BLaER1 treated with 17β-estradiol and CSF1 and Interleukin-3, amounts not matched to agents 10 nM and 100 nM (cell line): ENCODE measurements around the gene GGTLC1.
"Not testable (repeated sequence)": the region's sequence is repeated elsewhere in the genome, so short reads cannot be mapped to it uniquely, and the experiment has no call there.

Experiments used
- H3K27ac ChIP-seq, 11 experiments: shearing (Covaris generic); formaldehyde crosslinking; 2 replicates each; pipeline ENCODE4 v1.8.1; 2022
- H3K27me3 ChIP-seq, 11 experiments: shearing (Covaris generic); formaldehyde crosslinking; 2 replicates each; pipeline ENCODE4 v1.8.1; 2022
- H3K36me3 ChIP-seq, 11 experiments: shearing (Covaris generic); formaldehyde crosslinking; 2 replicates each; pipeline ENCODE4 v1.8.1; 2022
- H3K4me1 ChIP-seq, 10 experiments: shearing (Covaris generic); formaldehyde crosslinking; 2 replicates each; pipeline ENCODE4 v1.8.1; 2022
- H3K4me2 ChIP-seq, 11 experiments: shearing (Covaris generic); formaldehyde crosslinking; 2 replicates each; pipeline ENCODE4 v1.8.1; 2022
- H3K4me3 ChIP-seq, 10 experiments: shearing (Covaris generic); formaldehyde crosslinking; 2 replicates each; pipeline ENCODE4 v1.8.1; 2022
- H3K9ac ChIP-seq, 11 experiments: shearing (Covaris generic); formaldehyde crosslinking; 2 replicates each; pipeline ENCODE4 v1.8.1; 2022
- H3K9me3 ChIP-seq, 11 experiments: shearing (Covaris generic); formaldehyde crosslinking; replicated peaks in 1 of 11; 2 replicates each; pipeline ENCODE4 v1.8.1; 2022
- H4K20me1 ChIP-seq, 11 experiments: shearing (Covaris generic); formaldehyde crosslinking; 2 replicates each; pipeline ENCODE4 v1.8.1; 2022
- Cebpa-rat ChIP-seq, 11 experiments: shearing (Covaris generic); IDR thresholded peaks; 2 replicates each; pipeline ENCODE4 v1.8.1; 2022

GGTLC1 gene

GRCh38 chr20:23998844-23999243 is 10.3 kb upstream of the GGTLC1 start:
- H3K9me3 ChIP-seq = no peaks in the 10 kb centered on the region

DNA sequence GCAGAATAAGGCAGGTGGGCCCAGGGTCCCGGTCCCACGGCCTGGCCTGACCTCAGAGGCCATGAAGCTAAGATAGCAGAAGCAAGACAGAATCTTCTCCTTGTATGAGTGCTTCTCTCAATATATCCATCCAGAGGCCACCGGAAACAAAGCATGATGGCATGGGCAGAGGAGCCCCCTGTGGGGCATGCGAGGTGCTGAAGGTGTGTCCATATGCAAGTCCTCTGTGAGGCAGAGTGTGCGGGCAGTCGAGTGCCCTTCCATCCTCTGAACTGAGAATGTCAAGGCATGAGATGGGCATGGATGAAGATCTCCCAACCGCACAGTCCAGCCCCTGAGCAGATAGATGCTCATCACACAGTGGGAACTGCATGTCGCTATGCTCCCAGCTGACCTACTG is 9.8 kb upstream of the GGTLC1 start:
- H3K9ac ChIP-seq = no peak overlapping the region
- no peak overlapping the region for H3K4me2 ChIP-seq
- no peak overlapping the region for H3K27ac ChIP-seq
- no peaks in the 10 kb centered on the region for H3K27me3 ChIP-seq
- H3K36me3 ChIP-seq = no peaks in the 10 kb centered on the region
- no peaks in the 10 kb centered on the region for H3K9me3 ChIP-seq
- peaks cover 0 to 19% (median 10%) of the 10 kb centered on the region in 10 experiments; a peak in 11 of 20 replicates for H3K4me1 ChIP-seq
- H3K4me3 ChIP-seq = no peak overlapping the region
- no peak for TF ChIP-seq Cebpa-rat (IDR thresholded peaks at IDR 0.05)
- no peaks in the 10 kb centered on the region; a peak in 1 of 22 replicates for H4K20me1 ChIP-seq

More at GRCh38 chr20:23998844-23999243, 10.3 kb upstream of the GGTLC1 start:
- Histone ChIP-seq H4K20me1 (no peaks in the 10 kb centered on the region), H3K9ac (no peak overlapping the region), H3K27ac (no peak overlapping the region), H3K4me1 (peaks cover 0 to 19% (median 10%) of the 10 kb centered on the region in 10 experiments; a peak in 11 of 20 replicates), H3K4me2 (no peak overlapping the region), H3K27me3 (no peaks in the 10 kb centered on the region), H3K4me3 (no peak overlapping the region), H3K36me3 (no peaks in the 10 kb centered on the region)
- TF ChIP-seq Cebpa-rat (IDR thresholded peaks at IDR 0.05) = no peak

- Histone ChIP-seq H3K4me2 (no peak overlapping the region), H3K36me3 (no peaks in the 10 kb centered on the region), H4K20me1 (no peaks in the 10 kb centered on the region; a peak in 1 of 22 replicates), H3K9ac (no peak overlapping the region), H3K4me1 (peaks cover 0 to 8% (median 0%) of the 10 kb centered on the region in 10 experiments; a peak in 5 of 20 replicates), H3K4me3 (no peak overlapping the region), H3K27ac (no peak overlapping the region), H3K27me3 (no peaks in the 10 kb centered on the region), H3K9me3 (no peaks in the 10 kb centered on the region)
- TF ChIP-seq Cebpa-rat (IDR thresholded peaks at IDR 0.05) = no peak
Measured at GRCh38 chr20:23995905-23996666, 7.5 kb upstream of the GGTLC1 start.

DNA sequence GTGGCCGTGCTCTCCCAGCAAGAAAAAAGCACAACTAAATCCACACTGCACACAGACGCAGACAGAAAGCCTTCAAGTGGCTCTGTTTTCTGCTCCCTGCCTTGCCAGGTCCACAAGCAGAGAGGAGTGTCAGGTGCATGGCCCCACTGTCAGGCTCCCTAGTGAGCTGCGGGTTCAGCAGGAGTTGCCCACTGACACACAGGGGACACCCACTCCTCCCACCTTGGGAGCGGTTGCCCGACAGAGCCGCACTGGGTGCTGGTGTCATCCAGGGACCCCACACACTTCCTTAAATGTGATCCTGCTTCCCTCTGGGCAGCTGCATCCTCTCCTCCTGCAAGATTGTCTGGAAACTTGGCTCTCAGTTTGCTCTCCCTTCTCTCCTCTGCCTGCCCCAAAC is 6.7 kb upstream of the GGTLC1 start:
- not testable (repeated sequence) for H4K20me1 ChIP-seq, H3K27me3 ChIP-seq

GRCh38 chr20:23994001-23994633 is 5.5 kb upstream of the GGTLC1 start:
- H4K20me1 ChIP-seq, H3K4me2 ChIP-seq, H3K27ac ChIP-seq, H3K36me3 ChIP-seq, H3K9me3 ChIP-seq, H3K27me3 ChIP-seq, H3K4me1 ChIP-seq, H3K9ac ChIP-seq, H3K4me3 ChIP-seq: not testable (repeated sequence)

More for the DNA sequence above, 6.7 kb upstream of the GGTLC1 start:
- H3K4me1 ChIP-seq, H3K27ac ChIP-seq, H3K9ac ChIP-seq, H3K9me3 ChIP-seq, H3K4me3 ChIP-seq, H3K36me3 ChIP-seq: not testable (repeated sequence)
- peak overlapping the region in 4 of 11 experiments; percentile 14 to 41 (median 24); a peak in 5 of 22 replicates for H3K4me2 ChIP-seq

GRCh38 chr20:23993440-23993839 is 4.9 kb upstream of the GGTLC1 start:
- not testable (repeated sequence) for H3K36me3 ChIP-seq, H3K9me3 ChIP-seq, H4K20me1 ChIP-seq, H3K4me1 ChIP-seq, H3K9ac ChIP-seq, H3K27ac ChIP-seq, H3K4me2 ChIP-seq, H3K27me3 ChIP-seq, H3K4me3 ChIP-seq

GRCh38 chr20:23990296-23990695 is 1.7 kb upstream of the GGTLC1 start:
- H3K36me3 ChIP-seq, H3K9me3 ChIP-seq, H3K27me3 ChIP-seq, H3K9ac ChIP-seq, H3K4me2 ChIP-seq, H3K27ac ChIP-seq, H4K20me1 ChIP-seq, H3K4me1 ChIP-seq, H3K4me3 ChIP-seq: not testable (repeated sequence)

DNA sequence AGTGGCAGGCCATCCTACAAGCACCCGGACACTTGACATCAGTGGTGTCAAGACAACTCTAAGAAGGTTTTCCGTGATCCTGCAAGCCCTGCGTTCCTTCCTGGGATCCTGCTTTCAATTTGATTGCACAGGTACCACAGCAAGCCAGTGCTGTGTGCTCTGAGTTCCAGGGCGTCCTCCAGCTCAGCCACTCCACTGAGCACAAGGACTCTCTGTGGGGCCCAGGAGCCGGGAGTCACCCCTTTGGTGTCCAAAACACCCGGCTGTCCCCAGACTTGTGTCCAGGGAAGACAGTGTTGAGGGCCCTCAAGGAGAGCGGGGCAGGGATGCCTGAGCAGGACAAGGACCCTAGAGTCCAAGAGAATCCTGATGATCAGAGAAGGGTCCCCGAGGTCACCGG is 387 bp upstream of the GGTLC1 start:
- H3K4me1 ChIP-seq, H3K4me2 ChIP-seq, H3K36me3 ChIP-seq, H3K27ac ChIP-seq, H3K9ac ChIP-seq, H3K9me3 ChIP-seq, H3K4me3 ChIP-seq, H3K27me3 ChIP-seq, H4K20me1 ChIP-seq: not testable (repeated sequence)

GRCh38 chr20:23986716-23987115 is 1.9 kb downstream of the GGTLC1 start:
- H3K9ac ChIP-seq, H4K20me1 ChIP-seq, H3K27me3 ChIP-seq, H3K27ac ChIP-seq, H3K4me2 ChIP-seq, H3K9me3 ChIP-seq, H3K4me1 ChIP-seq, H3K4me3 ChIP-seq, H3K36me3 ChIP-seq: not testable (repeated sequence)

GRCh38 chr20:23986310-23986709 is 2.3 kb downstream of the GGTLC1 start:
- H3K9me3 ChIP-seq, H3K36me3 ChIP-seq, H3K4me3 ChIP-seq, H4K20me1 ChIP-seq, H3K27ac ChIP-seq, H3K4me2 ChIP-seq, H3K4me1 ChIP-seq, H3K27me3 ChIP-seq, H3K9ac ChIP-seq: not testable (repeated sequence)

DNA sequence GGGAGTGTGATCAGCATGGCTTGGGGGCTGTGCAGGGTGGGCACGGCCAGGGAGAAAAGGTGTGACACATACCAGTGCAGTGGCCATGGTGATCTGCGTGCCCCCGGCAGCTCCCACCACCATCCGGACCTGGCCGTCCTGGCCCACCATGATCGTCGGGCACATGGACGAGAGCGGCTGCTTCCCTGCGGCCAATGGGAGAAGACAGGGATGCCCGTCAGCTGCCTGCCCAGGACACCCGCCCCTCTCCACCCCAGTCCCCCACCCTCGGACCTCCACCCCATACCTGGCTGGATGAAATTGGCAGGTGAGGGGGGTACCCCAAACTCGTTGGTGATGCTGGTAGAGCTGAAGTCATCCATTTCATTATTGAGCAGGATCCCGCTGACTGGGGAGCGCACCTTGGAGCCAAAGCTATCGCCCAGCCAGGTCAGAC is 2.8 kb downstream of the GGTLC1 start:
- not testable (repeated sequence) for H3K27ac ChIP-seq, H3K4me2 ChIP-seq, H3K4me3 ChIP-seq, H3K4me1 ChIP-seq, H3K36me3 ChIP-seq, H3K9me3 ChIP-seq, H4K20me1 ChIP-seq, H3K27me3 ChIP-seq, H3K9ac ChIP-seq

DNA sequence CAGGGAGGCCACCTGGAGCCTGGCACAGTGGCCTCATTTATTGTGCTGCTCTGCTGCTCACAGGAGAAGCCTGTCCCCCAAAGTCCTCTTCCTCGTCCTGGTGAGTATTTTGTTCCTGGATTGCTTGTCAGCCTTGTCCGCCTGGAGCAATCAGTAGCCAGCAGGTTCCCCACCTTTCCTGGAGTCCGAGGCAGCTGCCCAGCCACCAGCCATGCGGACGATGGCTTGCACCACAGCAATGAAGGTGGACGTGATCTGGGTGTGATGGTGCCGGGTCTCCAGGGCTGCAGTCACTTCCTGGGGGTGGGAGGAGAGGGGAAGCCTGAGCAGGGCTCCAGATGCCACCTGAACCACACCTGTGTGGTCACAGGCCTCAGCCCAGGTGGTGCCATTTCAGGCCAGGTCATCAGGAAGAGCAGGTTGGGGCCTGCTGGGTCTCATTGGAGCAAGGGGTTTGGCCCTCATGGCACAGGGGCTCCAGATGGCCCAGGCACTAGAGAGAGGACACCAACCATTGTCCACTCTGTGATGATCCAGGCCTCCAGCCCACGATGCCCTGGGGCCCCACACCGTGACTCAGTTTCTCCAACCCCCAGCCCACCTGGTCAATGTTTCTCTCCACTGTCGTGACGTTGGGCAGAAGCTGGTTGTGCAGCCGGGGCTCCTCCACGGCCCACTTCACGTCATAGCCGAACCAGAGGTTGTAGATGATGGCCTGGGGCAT is 3.4 kb downstream of the GGTLC1 start:
- not testable (repeated sequence) for H3K27ac ChIP-seq, H3K4me2 ChIP-seq, H3K27me3 ChIP-seq, H3K9ac ChIP-seq, H4K20me1 ChIP-seq, H3K36me3 ChIP-seq, H3K4me1 ChIP-seq, H3K9me3 ChIP-seq, H3K4me3 ChIP-seq

DNA sequence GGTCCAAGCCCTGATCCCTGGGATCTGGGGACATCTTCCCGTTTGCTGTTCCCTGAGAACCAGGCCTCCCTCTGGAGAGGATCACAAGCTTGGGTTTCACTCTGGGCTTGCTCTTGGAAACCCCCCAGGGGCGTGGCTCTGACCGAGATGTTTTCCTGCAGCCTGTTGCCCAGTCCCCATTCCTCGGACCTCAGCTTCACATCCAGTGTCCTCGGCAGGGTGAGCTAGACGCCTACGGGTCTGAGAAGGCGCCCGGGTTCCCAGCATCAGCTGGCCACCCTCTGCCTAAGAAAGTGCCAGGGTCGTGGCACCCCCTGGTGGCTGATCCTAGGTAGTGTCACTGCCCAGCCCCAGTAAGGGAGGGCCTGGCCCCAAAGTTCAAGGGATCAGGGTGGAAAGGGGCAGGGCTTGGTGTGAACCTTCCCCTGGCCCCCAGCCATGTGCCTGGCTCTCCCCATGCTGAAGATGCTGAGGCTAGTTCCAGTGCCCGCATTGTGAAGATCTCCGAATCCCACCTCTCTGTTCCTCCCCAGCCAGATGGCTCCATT is 4.0 kb downstream of the GGTLC1 start:
- not testable (repeated sequence) for H3K36me3 ChIP-seq, H3K9me3 ChIP-seq, H3K9ac ChIP-seq, H3K27me3 ChIP-seq, H3K4me3 ChIP-seq, H3K27ac ChIP-seq, H4K20me1 ChIP-seq, H3K4me2 ChIP-seq
- H3K4me1 ChIP-seq = peaks cover 0 to 16% (median 12%) of the 10 kb centered on the region in 10 experiments; a peak in 15 of 20 replicates
